GM21526 (cell line): Measurements from ENCODE around the gene GARS1.
"Not testable (repeated sequence)": the region's sequence is repeated elsewhere in the genome, so short reads cannot be mapped to it uniquely, and the experiment has no call there.

Experiments used
- ATAC-seq: cut with Tn5 transposase; IDR thresholded peaks from one replicate; pipeline ENCODE4 v1.9.1; 2021; ENCODE audit warnings: moderate library complexity; ENCODE audit not compliant: unreplicated experiment, low FRiP score

GARS1 gene

GRCh38 chr7:30570238-30570637, 24.4 kb upstream of the GARS1 start:
- ATAC-seq, result not testable (repeated sequence)

GRCh38 chr7:30572212-30572841, 22.4 kb upstream of the GARS1 start:
- no peak for ATAC-seq

GRCh38 chr7:30575910-30576309, 18.8 kb upstream of the GARS1 start:
- ATAC-seq, result no peak

GRCh38 chr7:30583181-30583580, 11.5 kb upstream of the GARS1 start:
- no peak for ATAC-seq

- ATAC-seq, result no peak
These were observed 10.3 kb upstream of the GARS1 start for GRCh38 chr7:30584415-30584814.

GRCh38 chr7:30584965-30585364, 9.7 kb upstream of the GARS1 start:
- ATAC-seq, result no peak

GRCh38 chr7:30585675-30586074, 9.0 kb upstream of the GARS1 start:
- ATAC-seq, result no peak

- not testable (repeated sequence) for ATAC-seq
These were observed 7.1 kb upstream of the GARS1 start for GRCh38 chr7:30587547-30587946.

- no peak for ATAC-seq
These were observed 5.6 kb upstream of the GARS1 start for GRCh38 chr7:30589111-30589510.

- ATAC-seq, result peak; percentile 27
These were observed 584 bp upstream of the GARS1 start for GRCh38 chr7:30594048-30594539.

GRCh38 chr7:30595436-30596013, 847 bp downstream of the GARS1 start:
- ATAC-seq, result no peak

GRCh38 chr7:30596014-30596641, 1.4 kb downstream of the GARS1 start:
- no peak for ATAC-seq

- no peak for ATAC-seq
These were observed 2.0 kb downstream of the GARS1 start for GRCh38 chr7:30596721-30597120.

GRCh38 chr7:30598121-30598876, 3.6 kb downstream of the GARS1 start:
- ATAC-seq, result no peak

GRCh38 chr7:30604901-30605300, 10.2 kb downstream of the GARS1 start:
- no peak for ATAC-seq

GRCh38 chr7:30605832-30606231, 11.2 kb downstream of the GARS1 start:
- no peak for ATAC-seq

- ATAC-seq, result no peak
These were observed 18.1 kb downstream of the GARS1 start for GRCh38 chr7:30612658-30613265.

GRCh38 chr7:30613366-30614325, 19.0 kb downstream of the GARS1 start:
- ATAC-seq, result no peak

GRCh38 chr7:30616318-30616717, 21.6 kb downstream of the GARS1 start:
- no peak for ATAC-seq

GRCh38 chr7:30617359-30617758, 22.7 kb downstream of the GARS1 start:
- no peak for ATAC-seq
